HFF-Myc (cell line): ENCODE data around the gene FARSA.
A peak's percentile ranks its signal among the peaks of the same experiment; 100 is the strongest.
"Not testable (repeated sequence)": the region's sequence is repeated elsewhere in the genome, so short reads cannot be mapped to it uniquely, and the experiment has no call there.

Experiments used
- DNase-seq: peaks from one replicate; pipeline ENCODE4 v3.0.0-alpha.2; 2011; ENCODE audit warnings: low read depth; ENCODE audit errors: extremely low read depth
- H3K4me3 ChIP-seq: replicated peaks from 2 replicates; pipeline ENCODE4 v1.5.1; 2011; ENCODE audit warnings: low read depth, mild to moderate bottlenecking, control low read depth, low read length
- TF ChIP-seq, protein P1 (sequence below): IDR thresholded peaks from 2 replicates; pipeline ENCODE4 v1.5.1; 2012; ENCODE audit warnings: mild to moderate bottlenecking, low read depth, low read length, control low read depth; ENCODE audit errors: missing control alignments

FARSA gene

DNA sequence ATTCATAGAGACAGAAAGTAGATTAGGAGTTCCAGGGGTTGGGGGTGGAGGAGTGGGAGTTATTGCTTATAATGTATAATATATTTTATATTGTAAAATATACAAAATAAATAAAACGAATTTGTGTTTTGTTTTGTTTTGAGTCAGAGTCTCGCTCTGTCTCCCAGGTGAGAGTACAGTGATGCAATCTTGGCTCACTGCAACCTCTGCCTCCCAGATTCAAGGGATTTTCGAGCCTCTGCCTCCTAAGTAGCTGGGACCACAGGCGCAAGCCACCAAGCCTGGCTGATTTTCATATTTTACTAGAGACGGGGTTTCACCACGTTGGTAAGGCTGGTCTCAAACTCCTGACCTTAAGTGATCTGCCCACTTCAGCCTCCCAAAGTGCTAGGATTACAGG, 26.0 kb upstream of the FARSA start:
- no peak overlapping the region for H3K4me3 ChIP-seq
- no peak for DNase-seq
- TF ChIP-seq, protein P1, sequence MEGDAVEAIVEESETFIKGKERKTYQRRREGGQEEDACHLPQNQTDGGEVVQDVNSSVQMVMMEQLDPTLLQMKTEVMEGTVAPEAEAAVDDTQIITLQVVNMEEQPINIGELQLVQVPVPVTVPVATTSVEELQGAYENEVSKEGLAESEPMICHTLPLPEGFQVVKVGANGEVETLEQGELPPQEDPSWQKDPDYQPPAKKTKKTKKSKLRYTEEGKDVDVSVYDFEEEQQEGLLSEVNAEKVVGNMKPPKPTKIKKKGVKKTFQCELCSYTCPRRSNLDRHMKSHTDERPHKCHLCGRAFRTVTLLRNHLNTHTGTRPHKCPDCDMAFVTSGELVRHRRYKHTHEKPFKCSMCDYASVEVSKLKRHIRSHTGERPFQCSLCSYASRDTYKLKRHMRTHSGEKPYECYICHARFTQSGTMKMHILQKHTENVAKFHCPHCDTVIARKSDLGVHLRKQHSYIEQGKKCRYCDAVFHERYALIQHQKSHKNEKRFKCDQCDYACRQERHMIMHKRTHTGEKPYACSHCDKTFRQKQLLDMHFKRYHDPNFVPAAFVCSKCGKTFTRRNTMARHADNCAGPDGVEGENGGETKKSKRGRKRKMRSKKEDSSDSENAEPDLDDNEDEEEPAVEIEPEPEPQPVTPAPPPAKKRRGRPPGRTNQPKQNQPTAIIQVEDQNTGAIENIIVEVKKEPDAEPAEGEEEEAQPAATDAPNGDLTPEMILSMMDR: no peak

DNA sequence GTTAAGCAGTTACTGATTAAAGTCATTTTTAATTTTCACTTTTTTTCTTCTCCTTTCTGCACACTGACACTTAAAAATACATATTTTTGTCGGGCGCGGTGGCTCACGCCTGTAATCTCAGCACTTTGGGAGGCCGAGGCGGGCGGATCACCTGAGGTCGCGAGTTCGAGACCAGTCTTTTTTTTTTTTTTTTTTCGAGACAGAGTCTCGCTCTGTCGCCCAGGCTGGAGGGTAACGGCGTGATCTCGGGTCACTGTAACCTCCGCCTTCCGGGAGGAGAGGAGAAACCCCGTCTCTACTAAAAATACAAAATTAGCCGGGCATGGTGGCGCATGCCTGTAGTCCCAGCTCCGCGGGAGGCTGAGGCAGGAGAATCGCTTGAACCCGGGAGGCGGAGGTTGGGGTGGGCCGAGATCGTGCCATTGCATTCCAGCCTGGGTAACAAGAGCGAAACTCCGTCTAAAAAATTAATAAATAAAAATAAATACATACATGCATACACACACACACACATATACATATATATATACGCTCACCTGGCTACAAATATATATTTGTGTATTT, 24.0 kb upstream of the FARSA start:
- not testable (repeated sequence) for DNase-seq
- H3K4me3 ChIP-seq: peak overlapping the region; percentile 89

DNA sequence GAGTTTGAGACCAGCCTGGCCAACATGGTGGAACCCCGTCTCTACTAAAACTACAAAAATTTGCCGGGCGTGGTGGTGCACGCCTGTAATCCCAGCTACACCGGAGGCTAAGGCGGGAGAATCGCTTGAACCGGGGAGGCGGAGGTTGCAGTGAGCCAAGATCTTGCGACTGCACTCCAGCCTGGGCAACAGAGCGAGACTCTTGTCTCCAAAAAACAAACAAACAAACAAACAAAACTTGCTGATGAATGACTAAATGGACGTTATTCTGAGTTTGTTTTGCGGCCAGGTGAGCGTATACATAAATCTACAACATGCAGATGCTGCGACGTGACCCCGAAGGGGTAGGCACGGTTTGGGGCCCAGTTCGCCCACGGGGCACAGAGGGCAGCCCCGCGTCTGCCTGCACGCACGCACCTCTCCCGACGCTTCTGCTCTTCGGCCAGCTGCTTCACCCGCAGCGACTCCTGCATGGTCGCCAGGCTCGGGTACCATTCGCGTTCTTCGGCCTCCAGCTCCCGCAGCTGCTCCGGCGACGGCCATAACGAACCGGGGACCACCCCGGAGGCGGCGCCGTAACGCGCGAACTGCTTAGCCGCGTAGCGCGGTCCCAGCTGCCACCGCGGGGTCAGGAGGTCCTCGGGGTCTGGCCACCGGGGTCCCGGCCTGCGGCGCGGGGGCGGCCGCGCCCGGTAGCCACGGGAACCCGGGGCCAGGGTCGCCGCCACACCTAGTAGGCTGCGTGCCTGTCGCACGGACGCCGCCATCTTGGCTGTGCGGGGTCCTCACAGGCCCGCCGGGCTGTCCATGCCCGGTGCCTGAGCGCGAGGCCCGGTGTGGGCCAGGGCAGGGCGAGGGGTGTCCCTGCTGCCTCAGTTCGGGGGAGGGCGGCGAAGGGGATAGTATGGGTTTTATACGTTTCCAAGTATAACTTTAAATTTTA, 23.2 kb upstream of the FARSA start, which contains the start of gene GADD45GIP1:
Gene GADD45GIP1, minus strand, starts transcription at position 778 of the 943 bp plus-strand sequence. Its CDS starts 11 bp downstream, at position 767.
- peak; percentile 26 for DNase-seq
- TF ChIP-seq, protein P1: no peak
- H3K4me3 ChIP-seq: peak within 1 kb of the TSS; percentile 89

GRCh38 chr19:12955996-12956395, 22.5 kb upstream of the FARSA start:
- H3K4me3 ChIP-seq: peak overlapping the region; percentile 89
- TF ChIP-seq, protein P1: no peak
- no peak for DNase-seq

GRCh38 chr19:12955575-12955974, 22.1 kb upstream of the FARSA start:
- H3K4me3 ChIP-seq: peak overlapping the region; percentile 89

GRCh38 chr19:12954612-12954962, 21.1 kb upstream of the FARSA start:
- TF ChIP-seq, protein P1: no peak

More at GRCh38 chr19:12955575-12955974, 22.1 kb upstream of the FARSA start:
- DNase-seq: not testable (repeated sequence)

DNA sequence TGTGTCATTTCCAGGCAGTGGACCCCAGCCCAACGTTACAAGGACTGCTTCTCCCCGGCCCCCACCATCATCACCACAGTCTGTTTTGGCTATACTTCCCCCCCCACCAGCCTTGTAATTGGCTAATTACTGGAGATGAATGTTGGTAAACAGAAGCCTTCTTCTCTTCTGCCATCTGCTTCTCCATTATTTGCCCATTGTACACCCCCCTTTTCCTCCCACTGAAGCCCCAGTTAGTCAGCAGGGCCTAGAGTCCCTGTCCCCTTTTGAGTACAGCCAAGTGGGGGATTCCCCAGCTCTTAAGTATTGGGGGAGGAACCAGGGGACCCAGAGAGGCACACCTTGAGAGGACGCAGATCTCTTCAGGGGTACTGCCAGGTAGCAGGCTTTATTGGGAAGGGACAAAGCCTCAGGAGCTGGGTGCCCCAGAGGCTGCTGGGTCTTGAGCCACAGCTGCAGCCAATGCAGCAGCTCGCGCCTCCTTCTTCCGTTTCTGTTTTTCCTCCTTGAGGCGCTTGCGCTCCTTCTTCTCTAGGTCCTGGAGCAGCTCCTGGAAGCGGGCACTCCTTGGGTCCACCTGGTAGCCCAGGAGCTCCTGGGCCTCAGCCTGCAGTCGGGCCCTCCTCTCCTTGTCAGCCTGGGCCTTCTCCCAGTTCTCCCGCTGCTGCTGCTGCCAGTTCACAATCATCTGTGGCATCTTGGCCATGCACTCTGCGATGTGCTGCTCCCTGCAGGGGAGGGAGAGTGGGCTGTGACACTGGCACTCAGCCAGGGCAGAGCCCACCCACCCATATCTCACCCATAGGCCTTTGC, 20.5 kb upstream of the FARSA start:
- no peak overlapping the region for H3K4me3 ChIP-seq
- DNase-seq: no peak
- TF ChIP-seq, protein P1: no peak

More at GRCh38 chr19:12954612-12954962, 21.1 kb upstream of the FARSA start:
- no peak for DNase-seq
- no peak overlapping the region for H3K4me3 ChIP-seq
